HG03159 (cell line): ENCODE data around the gene HOXA3.

ENCODE experiments used
- ATAC-seq: cut with Tn5 transposase; IDR thresholded peaks from one replicate; pipeline ENCODE4 v1.9.1; 2021; ENCODE audit warnings: mild to moderate bottlenecking, moderate library complexity; ENCODE audit not compliant: unreplicated experiment

Gene HOXA3

GRCh38 chr7:27151931-27152815 lies at the start of gene HOXA3:
Gene HOXA3 (minus strand): TSS chr7:27152583. CDS start chr7:27110640, 41,943 bp downstream.
- ATAC-seq: no peak

GRCh38 chr7:27201580-27202017 lies 49.2 kb upstream of the HOXA3 start:
- no peak for ATAC-seq

- no peak for ATAC-seq
Observed at GRCh38 chr7:27200761-27201579, 48.6 kb upstream of the HOXA3 start.

- ATAC-seq: no peak
Observed at GRCh38 chr7:27199849-27200760, 47.7 kb upstream of the HOXA3 start, which contains the start of gene HOXA13. Gene HOXA13 (minus strand): TSS chr7:27200091. CDS start chr7:27200077, 14 bp downstream.

- ATAC-seq: no peak
Observed at GRCh38 chr7:27198871-27199801, 46.8 kb upstream of the HOXA3 start.

GRCh38 chr7:27198138-27198841 lies 45.9 kb upstream of the HOXA3 start:
- no peak for ATAC-seq

- no peak for ATAC-seq
Observed at GRCh38 chr7:27197137-27198042, 45.0 kb upstream of the HOXA3 start.

- no peak for ATAC-seq
Observed at GRCh38 chr7:27196287-27196767, 43.9 kb upstream of the HOXA3 start.

- ATAC-seq: no peak
Observed at GRCh38 chr7:27194686-27195379, 42.5 kb upstream of the HOXA3 start.

GRCh38 chr7:27194002-27194352 lies 41.6 kb upstream of the HOXA3 start:
- ATAC-seq: no peak

- no peak for ATAC-seq
Observed at GRCh38 chr7:27193335-27194001, 41.1 kb upstream of the HOXA3 start.

- no peak for ATAC-seq
Observed at GRCh38 chr7:27192546-27193334, 40.4 kb upstream of the HOXA3 start.

GRCh38 chr7:27191833-27192545 lies 39.6 kb upstream of the HOXA3 start:
- no peak for ATAC-seq

GRCh38 chr7:27191161-27191731 lies 38.9 kb upstream of the HOXA3 start:
- no peak for ATAC-seq
